HEK293 (cell line): ENCODE data around the gene BCL11A.

Source experiments
- CTCF ChIA-PET: fragments of 350-600 bp; formaldehyde crosslinking; extraction: SDS; loops from one replicate; lab custom pipeline; 2021; ENCODE audit warnings: antibody characterized with exemption; lab: Yijun Ruan, JAX
- POLR2A ChIA-PET: fragments of 300-600 bp; formaldehyde crosslinking; extraction: SDS; loops from one replicate; lab custom pipeline; 2020; ENCODE audit warnings: antibody characterized with exemption, inconsistent platforms; lab: Yijun Ruan, JAX
- H3K27ac ChIP-seq: fragments of 200-500 bp; sonication (Bioruptor generic); 2 replicates; pipeline ENCODE4 v1.5.1; 2014; ENCODE audit warnings: low read depth, low read length, control low read depth, inconsistent platforms; ENCODE audit errors: extremely low read depth
- H3K36me3 ChIP-seq, 2 experiments: fragments of 200-500 bp in 1 of 2; sonication (Bioruptor generic) in 1 of 2; 1 replicate in 1 of 2; 2 replicates in 1 of 2; pipeline ENCODE4 v1.5.1; 2014 to 2017; ENCODE audit warnings: inconsistent platforms in 2 of 2, low read length in 2 of 2; ENCODE audit not compliant: control insufficient read depth in 2 of 2, insufficient read depth in 1 of 2
- H3K4me1 ChIP-seq: fragments of 200-500 bp; sonication (Bioruptor generic); 2 replicates; pipeline ENCODE4 v1.5.1; 2014; ENCODE audit warnings: mild to moderate bottlenecking, low read length, inconsistent platforms; ENCODE audit not compliant: control insufficient read depth, insufficient read depth
- H3K4me3 ChIP-seq: 2 replicates; pipeline ENCODE4 v1.5.1; 2011; ENCODE audit warnings: low read depth, mild to moderate bottlenecking, control low read depth, low read length, moderate library complexity
- H3K9me3 ChIP-seq: fragments of 200-500 bp; sonication (Bioruptor generic); 2 replicates; pipeline ENCODE4 v1.5.1; 2014; ENCODE audit warnings: low read depth, low read length, inconsistent platforms; ENCODE audit not compliant: control insufficient read depth, insufficient read depth
- FEZF1 ChIP-seq: fragments of 450-650 bp; formaldehyde crosslinking; IDR thresholded peaks from 2 replicates; pipeline ENCODE4 v1.5.1; 2016; ENCODE audit warnings: missing biosample characterization, missing genetic modification characterization
- GFI1B ChIP-seq: fragments of 450-650 bp; formaldehyde crosslinking; IDR thresholded peaks from 2 replicates; pipeline ENCODE4 v1.5.1; 2016; ENCODE audit warnings: missing biosample characterization, missing genetic modification characterization
- HIC1 ChIP-seq: fragments of 450-650 bp; formaldehyde crosslinking; IDR thresholded peaks from 2 replicates; pipeline ENCODE4 v1.5.1; 2016; ENCODE audit warnings: missing biosample characterization, missing genetic modification characterization
- HOXC10 ChIP-seq: sonication (generic); formaldehyde crosslinking; IDR thresholded peaks from 2 replicates; pipeline ENCODE4 v1.8.1; 2023; ENCODE audit warnings: mild to moderate bottlenecking, missing genetic modification reagents
- MZF1 ChIP-seq: fragments of 450-650 bp; formaldehyde crosslinking; IDR thresholded peaks from 2 replicates; pipeline ENCODE4 v1.5.1; 2017; ENCODE audit warnings: missing biosample characterization, missing genetic modification characterization, borderline replicate concordance
- PATZ1 ChIP-seq: fragments of 450-650 bp; formaldehyde crosslinking; IDR thresholded peaks from 2 replicates; pipeline ENCODE4 v1.5.1; 2016; ENCODE audit warnings: missing biosample characterization, missing genetic modification characterization
- PRDM6 ChIP-seq: fragments of 450-650 bp; formaldehyde crosslinking; IDR thresholded peaks from 2 replicates; pipeline ENCODE4 v1.5.1; 2017; ENCODE audit warnings: missing biosample characterization, missing genetic modification characterization
- SALL2 ChIP-seq: fragments of 450-650 bp; formaldehyde crosslinking; IDR thresholded peaks from 2 replicates; pipeline ENCODE4 v1.5.0; 2017; ENCODE audit warnings: missing biosample characterization, mild to moderate bottlenecking, missing genetic modification characterization, borderline replicate concordance
- SETDB1 ChIP-seq: IDR thresholded peaks from one replicate; pipeline ENCODE4 v1.6.1; 2017; ENCODE audit warnings: mild to moderate bottlenecking, low read length, moderate library complexity, mixed read lengths; ENCODE audit not compliant: insufficient read length
- ZBTB17 ChIP-seq: fragments of 450-650 bp; formaldehyde crosslinking; IDR thresholded peaks from 2 replicates; pipeline ENCODE4 v1.5.1; 2016; ENCODE audit warnings: missing biosample characterization, missing genetic modification characterization
- ZBTB21 ChIP-seq: fragments of 450-650 bp; formaldehyde crosslinking; IDR thresholded peaks from 2 replicates; pipeline ENCODE4 v1.5.1; 2017; ENCODE audit warnings: missing biosample characterization, missing genetic modification characterization
- ZEB2 ChIP-seq: fragments of 450-650 bp; formaldehyde crosslinking; IDR thresholded peaks from 2 replicates; pipeline ENCODE4 v1.5.1; 2016; ENCODE audit warnings: missing biosample characterization, missing genetic modification characterization
- ZFP69B ChIP-seq: fragments of 450-650 bp; formaldehyde crosslinking; IDR thresholded peaks from 2 replicates; pipeline ENCODE4 v1.5.1; 2016; ENCODE audit warnings: missing biosample characterization, missing genetic modification characterization
- ZNF157 ChIP-seq: fragments of 450-650 bp; formaldehyde crosslinking; IDR thresholded peaks from 2 replicates; pipeline ENCODE4 v1.5.1; 2016; ENCODE audit warnings: missing biosample characterization, missing genetic modification characterization
- ZNF2 ChIP-seq: fragments of 450-650 bp; formaldehyde crosslinking; IDR thresholded peaks from 2 replicates; pipeline ENCODE4 v1.5.1; 2016; ENCODE audit warnings: missing biosample characterization, missing genetic modification characterization
- ZNF292 ChIP-seq: fragments of 450-650 bp; formaldehyde crosslinking; IDR thresholded peaks from 2 replicates; pipeline ENCODE4 v1.5.1; 2016; ENCODE audit warnings: low read depth, missing biosample characterization, missing genetic modification characterization, borderline replicate concordance
- ZNF398 ChIP-seq: fragments of 450-650 bp; formaldehyde crosslinking; IDR thresholded peaks from 2 replicates; pipeline ENCODE4 v1.5.1; 2017; ENCODE audit warnings: missing biosample characterization, missing genetic modification characterization
- ZNF404 ChIP-seq: fragments of 450-650 bp; formaldehyde crosslinking; IDR thresholded peaks from 2 replicates; pipeline ENCODE4 v1.5.1; 2017; ENCODE audit warnings: missing biosample characterization, missing genetic modification characterization
- ZNF423 ChIP-seq: fragments of 450-650 bp; formaldehyde crosslinking; IDR thresholded peaks from 2 replicates; pipeline ENCODE4 v1.5.1; 2016; ENCODE audit warnings: missing biosample characterization, missing genetic modification characterization
- ZNF433 ChIP-seq: fragments of 450-650 bp; formaldehyde crosslinking; IDR thresholded peaks from 2 replicates; pipeline ENCODE4 v1.5.1; 2016; ENCODE audit warnings: missing biosample characterization, missing genetic modification characterization, low read depth
- ZNF473 ChIP-seq: fragments of 450-650 bp; formaldehyde crosslinking; IDR thresholded peaks from 2 replicates; pipeline ENCODE4 v1.5.1; 2017; ENCODE audit warnings: missing biosample characterization, missing genetic modification characterization
- ZNF514 ChIP-seq: fragments of 450-650 bp; formaldehyde crosslinking; IDR thresholded peaks from 2 replicates; pipeline ENCODE4 v1.5.1; 2016; ENCODE audit warnings: missing biosample characterization, missing genetic modification characterization
- ZNF571 ChIP-seq: fragments of 450-650 bp; formaldehyde crosslinking; IDR thresholded peaks from 2 replicates; pipeline ENCODE4 v1.5.0; 2017; ENCODE audit warnings: missing biosample characterization, missing genetic modification characterization
- ZNF610 ChIP-seq: fragments of 450-650 bp; formaldehyde crosslinking; IDR thresholded peaks from 2 replicates; pipeline ENCODE4 v1.5.1; 2016; ENCODE audit warnings: missing biosample characterization, missing genetic modification characterization, borderline replicate concordance
- ZNF692 ChIP-seq: fragments of 450-650 bp; formaldehyde crosslinking; IDR thresholded peaks from 2 replicates; pipeline ENCODE4 v1.5.1; 2016; ENCODE audit warnings: missing biosample characterization, missing genetic modification characterization
- ZNF777 ChIP-seq: fragments of 450-650 bp; formaldehyde crosslinking; IDR thresholded peaks from 2 replicates; pipeline ENCODE4 v1.5.1; 2017; ENCODE audit warnings: missing biosample characterization, missing genetic modification characterization, borderline replicate concordance
- ZSCAN4 ChIP-seq: fragments of 450-650 bp; formaldehyde crosslinking; IDR thresholded peaks from 2 replicates; pipeline ENCODE4 v1.5.1; 2017; ENCODE audit warnings: missing biosample characterization, missing genetic modification characterization

Gene BCL11A

GRCh38 chr2:60468382-60469085 lies 84.9 kb downstream of the BCL11A start:
- Histone ChIP-seq H3K9me3 (no peaks in the 10 kb centered on the region), H3K4me3 (no peak overlapping the region), H3K36me3 (peaks cover 3 to 6% of the 10 kb centered on the region in 2 experiments; a peak in 2 of 3 replicates), H3K4me1 (peaks cover 57% of the 10 kb centered on the region), H3K27ac (peak overlapping the region; percentile 76)
- ChIA-PET POLR2A (interaction anchor here (1.0 kb wide), 1 partner anchor 82 kb away, joined by 6 read pairs; no protein-coding TSS in a partner anchor), CTCF (interaction anchor here (0.5 to 0.6 kb wide), 2 partner anchors 52 to 254 kb away, joined by 3 read pairs; no protein-coding TSS in a partner anchor)
- TF ChIP-seq ZNF514 = no peak
- no peak for TF ChIP-seq HOXC10 (CRISPR knock-in tag)
- no peak for TF ChIP-seq ZNF433
- no peak for TF ChIP-seq ZNF777 (tag by site-specific recombination)
- peak; percentile 23; the same call in 1 of the 2 replicates for TF ChIP-seq ZNF2
- TF ChIP-seq ZNF157 = no peak
- peak; percentile 89 for TF ChIP-seq ZEB2 (tag by site-specific recombination)
- TF ChIP-seq ZNF571 (tag by site-specific recombination) = no peak
- TF ChIP-seq GFI1B = 0 out of 2 replicates have a peak, but pooled peaks have one; percentile 31
- peak; percentile 73 for TF ChIP-seq ZNF398 (tag by site-specific recombination)
- peak; percentile 76 for TF ChIP-seq FEZF1
- TF ChIP-seq ZFP69B (tag by site-specific recombination) = peak; percentile 43; the same call in 1 of the 2 replicates
- TF ChIP-seq ZNF692 = peak; percentile 49; the same call in 1 of the 2 replicates
- TF ChIP-seq ZBTB17 (tag by site-specific recombination) = peak; percentile 91
- peak; percentile 78; the same call in 1 of the 2 replicates for TF ChIP-seq ZNF610 (tag by site-specific recombination)
- TF ChIP-seq MZF1 (tag by site-specific recombination) = peak; percentile 96
- no peak for TF ChIP-seq ZSCAN4 (tag by site-specific recombination)
- TF ChIP-seq PRDM6 (tag by site-specific recombination) = peak; percentile 98
- TF ChIP-seq ZNF404 = no peak
- no peak for TF ChIP-seq ZNF473 (tag by site-specific recombination)
- TF ChIP-seq PATZ1 = peak; percentile 70; the same call in 1 of the 2 replicates
- TF ChIP-seq ZNF423 (tag by site-specific recombination) = no peak
- TF ChIP-seq SETDB1 = peak; percentile 77
- TF ChIP-seq ZNF292 = no peak
- 0 out of 2 replicates have a peak, but pooled peaks have one; percentile 37 for TF ChIP-seq ZBTB21 (tag by site-specific recombination)
- no peak for TF ChIP-seq SALL2 (tag by site-specific recombination)
- 0 out of 2 replicates have a peak, but pooled peaks have one; percentile 47 for TF ChIP-seq HIC1 (tag by site-specific recombination)
